Nephron progenitor cell (in vitro differentiated cells): ENCODE measurements around the gene NLGN1.

Source experiments
- DNase-seq: peaks from one replicate; pipeline ENCODE4 v3.0.0; 2021
- H3K27ac Mint-ChIP-seq: 2 replicates; pipeline ENCODE4 v1.8.0; 2021; ENCODE audit warnings: mild to moderate bottlenecking, moderate library complexity, mixed read lengths
- H3K27me3 Mint-ChIP-seq: 2 replicates; pipeline ENCODE4 v1.8.0; 2021; ENCODE audit warnings: mild to moderate bottlenecking, low read depth, mixed read lengths; ENCODE audit not compliant: poor library complexity
- H3K36me3 Mint-ChIP-seq: 2 replicates; pipeline ENCODE4 v1.8.0; 2021; ENCODE audit warnings: low read depth, mixed read lengths
- H3K4me1 Mint-ChIP-seq: 2 replicates; pipeline ENCODE4 v1.8.0; 2021; ENCODE audit warnings: mixed read lengths
- H3K4me3 Mint-ChIP-seq: 2 replicates; pipeline ENCODE4 v1.8.0; 2021; ENCODE audit warnings: mild to moderate bottlenecking, moderate library complexity, mixed read lengths
- H3K9me3 Mint-ChIP-seq: 2 replicates; pipeline ENCODE4 v1.8.0; 2021; ENCODE audit warnings: mild to moderate bottlenecking, moderate library complexity, mixed read lengths
- CTCF ChIP-seq: fragments of 200-600 bp; sonication (generic); IDR thresholded peaks from 2 replicates; pipeline ENCODE4 v1.5.0; 2021; ENCODE audit warnings: antibody characterized with exemption

NLGN1 gene

GRCh38 chr3:173780067-173780466 lies 382.5 kb downstream of the NLGN1 start:
- H3K36me3 Mint-ChIP-seq, result no peaks in the 10 kb centered on the region
- H3K4me3 Mint-ChIP-seq, result no peak overlapping the region
- H3K9me3 Mint-ChIP-seq, result no peaks in the 10 kb centered on the region
- peaks cover 2% of the 10 kb centered on the region for H3K27me3 Mint-ChIP-seq
- H3K27ac Mint-ChIP-seq, result no peak overlapping the region
- DNase-seq, result no peak
- no peak for TF ChIP-seq CTCF
- peaks cover 7% of the 10 kb centered on the region for H3K4me1 Mint-ChIP-seq

- Mint-ChIP-seq H3K36me3 (no peaks in the 10 kb centered on the region), H3K27me3 (peaks cover 2% of the 10 kb centered on the region), H3K4me1 (peaks cover 7% of the 10 kb centered on the region), H3K27ac (no peak overlapping the region), H3K9me3 (no peaks in the 10 kb centered on the region), H3K4me3 (no peak overlapping the region)
- no peak for TF ChIP-seq CTCF
- DNase-seq, result no peak
Observed at GRCh38 chr3:173785004-173785403, 387.5 kb downstream of the NLGN1 start.

- DNase-seq, result no peak
- H3K27me3 Mint-ChIP-seq, result no peaks in the 10 kb centered on the region
- TF ChIP-seq CTCF, result no peak
Observed at GRCh38 chr3:173789530-173790162, 392.1 kb downstream of the NLGN1 start.

GRCh38 chr3:173793963-173794362 lies 396.4 kb downstream of the NLGN1 start:
- Mint-ChIP-seq H3K27ac (peak overlapping the region; percentile 17), H3K27me3 (no peaks in the 10 kb centered on the region), H3K36me3 (no peaks in the 10 kb centered on the region), H3K9me3 (no peaks in the 10 kb centered on the region), H3K4me3 (no peak overlapping the region), H3K4me1 (peaks cover 20% of the 10 kb centered on the region)
- DNase-seq, result no peak
- no peak for TF ChIP-seq CTCF

More at GRCh38 chr3:173789530-173790162, 392.1 kb downstream of the NLGN1 start:
- Mint-ChIP-seq H3K4me3 (no peak overlapping the region), H3K36me3 (no peaks in the 10 kb centered on the region), H3K4me1 (peaks cover 1% of the 10 kb centered on the region), H3K9me3 (no peaks in the 10 kb centered on the region), H3K27ac (no peak overlapping the region)

- H3K4me3 Mint-ChIP-seq, result no peak overlapping the region
- no peak overlapping the region for H3K27ac Mint-ChIP-seq
- H3K36me3 Mint-ChIP-seq, result no peaks in the 10 kb centered on the region
- H3K4me1 Mint-ChIP-seq, result peaks cover 26% of the 10 kb centered on the region
- no peak for TF ChIP-seq CTCF
- no peaks in the 10 kb centered on the region for H3K9me3 Mint-ChIP-seq
- H3K27me3 Mint-ChIP-seq, result no peaks in the 10 kb centered on the region
- no peak for DNase-seq
Observed at GRCh38 chr3:173796405-173796804, 398.9 kb downstream of the NLGN1 start.

- no peak overlapping the region for H3K4me3 Mint-ChIP-seq
- no peak for TF ChIP-seq CTCF
- peak overlapping the region; percentile 76 for H3K27ac Mint-ChIP-seq
- H3K36me3 Mint-ChIP-seq, result no peaks in the 10 kb centered on the region
- peaks cover 26% of the 10 kb centered on the region for H3K4me1 Mint-ChIP-seq
- no peak for DNase-seq
- no peaks in the 10 kb centered on the region for H3K27me3 Mint-ChIP-seq
- H3K9me3 Mint-ChIP-seq, result no peaks in the 10 kb centered on the region
Observed at GRCh38 chr3:173796890-173797289, 399.3 kb downstream of the NLGN1 start.
